ENCODE data around the gene CAMTA1.

Gene CAMTA1

GRCh38 chr1:6868660-6869380 is 83.6 kb downstream of the CAMTA1 start:
- H3K4me3 ChIP-seq (ENCODE audit: low read depth, low read length), result no peak overlapping the region

GRCh38 chr1:6869545-6869944 is 84.3 kb downstream of the CAMTA1 start:
- H3K4me3 ChIP-seq (ENCODE audit: low read depth, low read length), result no peak overlapping the region
- no peak for TF ChIP-seq CTCF (IDR thresholded peaks at IDR 0.05; ENCODE audit: low read depth, low read length)

More at GRCh38 chr1:6868660-6869380, 83.6 kb downstream of the CAMTA1 start:
- no peak for TF ChIP-seq CTCF (IDR thresholded peaks at IDR 0.05; ENCODE audit: low read depth, low read length)

GRCh38 chr1:6870086-6870485 is 84.8 kb downstream of the CAMTA1 start:
- peak overlapping the region; percentile 10; the same call in 1 of the 2 replicates for H3K4me3 ChIP-seq (ENCODE audit: low read depth, low read length)
- TF ChIP-seq CTCF (IDR thresholded peaks at IDR 0.05; ENCODE audit: low read depth, low read length), result no peak

GRCh38 chr1:6870571-6870970 is 85.3 kb downstream of the CAMTA1 start:
- TF ChIP-seq CTCF (IDR thresholded peaks at IDR 0.05; ENCODE audit: low read depth, low read length), result no peak

GRCh38 chr1:6871300-6871972 is 86.2 kb downstream of the CAMTA1 start:
- no peak for TF ChIP-seq CTCF (IDR thresholded peaks at IDR 0.05; ENCODE audit: low read depth, low read length)
- no peak overlapping the region for H3K4me3 ChIP-seq (ENCODE audit: low read depth, low read length)

More at GRCh38 chr1:6870571-6870970, 85.3 kb downstream of the CAMTA1 start:
- peak overlapping the region; percentile 10; the same call in 1 of the 2 replicates for H3K4me3 ChIP-seq (ENCODE audit: low read depth, low read length)

- TF ChIP-seq CTCF (IDR thresholded peaks at IDR 0.05; ENCODE audit: low read depth, low read length), result no peak
- no peak overlapping the region for H3K4me3 ChIP-seq (ENCODE audit: low read depth, low read length)
These were observed 87.5 kb downstream of the CAMTA1 start for GRCh38 chr1:6872573-6873261.

Data from WI38 (cell line).